GM21423 (cell line): ENCODE measurements around the gene SUSD6.

Source experiments
- ATAC-seq: cut with Tn5 transposase; IDR thresholded peaks from one replicate; pipeline ENCODE4 v1.9.1; 2021; ENCODE audit warnings: mild to moderate bottlenecking, moderate library complexity; ENCODE audit not compliant: unreplicated experiment

SUSD6 gene

DNA sequence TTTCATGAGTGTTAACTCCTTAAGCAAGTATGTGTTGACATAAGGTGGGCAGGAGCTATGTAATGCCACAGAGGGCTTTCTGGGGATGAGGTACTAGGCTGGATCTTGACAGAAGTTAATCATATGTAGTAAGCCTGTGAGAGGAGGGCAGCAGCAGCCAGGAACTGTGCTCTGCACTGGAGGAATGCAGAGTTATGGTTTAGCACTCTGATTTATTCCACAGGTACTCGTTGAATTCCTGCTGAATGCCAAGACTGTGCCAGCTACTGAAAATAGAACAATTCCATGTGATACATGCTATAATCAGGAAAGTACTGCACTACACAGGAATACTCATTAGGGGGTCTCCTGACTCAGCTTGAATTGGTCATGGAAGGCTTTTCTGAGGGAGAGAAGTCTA lies 58.7 kb downstream of the SUSD6 start:
- ATAC-seq, result no peak

DNA sequence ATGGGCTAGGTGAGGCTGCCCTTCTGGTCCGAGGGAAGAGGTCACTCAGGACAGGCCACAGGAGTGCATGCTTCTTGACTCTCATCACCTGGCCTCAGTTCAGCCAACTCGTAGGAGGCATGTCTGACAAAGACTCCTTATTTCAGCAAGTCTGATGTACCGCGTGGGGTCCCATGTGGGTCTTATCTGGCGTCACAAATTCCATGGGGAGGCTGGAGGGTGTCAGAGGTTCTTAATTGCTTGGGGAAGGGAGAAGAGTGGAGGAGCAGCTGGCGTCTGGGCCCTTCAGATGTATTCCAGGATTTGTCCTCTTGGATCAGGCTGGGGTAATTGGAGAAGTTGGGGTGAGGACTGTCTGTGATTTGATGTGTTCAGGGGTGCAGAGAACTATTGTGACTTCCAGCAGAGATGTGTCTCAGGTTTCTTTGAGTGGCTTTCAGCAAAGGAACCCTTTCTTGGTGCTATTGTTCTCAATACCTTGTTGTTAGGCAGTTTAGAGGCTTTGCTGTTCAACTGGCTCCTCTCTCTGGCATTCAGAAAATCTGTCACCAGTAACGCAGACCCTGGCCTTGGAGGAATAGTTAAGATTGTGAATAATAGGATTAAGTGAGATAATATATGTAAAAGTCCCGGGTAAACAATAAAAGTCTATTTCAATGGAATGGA lies 60.1 kb downstream of the SUSD6 start:
- ATAC-seq, result no peak

DNA sequence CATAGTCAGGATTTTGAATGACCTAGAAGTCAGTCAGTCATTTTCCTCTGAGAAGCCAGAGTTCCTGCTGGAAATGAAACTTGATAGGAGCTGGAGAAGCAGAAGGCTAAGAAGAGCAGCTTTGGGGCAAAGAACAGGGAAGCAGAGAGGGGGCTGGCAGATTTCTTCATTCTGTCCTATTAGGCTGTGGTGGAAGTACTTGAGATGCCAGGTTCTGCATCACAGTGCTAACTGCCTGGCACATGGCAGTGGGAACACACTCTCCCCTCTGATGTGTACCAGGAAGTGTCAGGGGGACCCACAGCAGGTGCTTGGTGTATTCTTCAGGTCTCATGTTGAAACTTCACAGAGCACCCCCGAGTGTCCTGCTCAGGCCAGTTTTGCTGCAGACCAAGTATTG lies 61.0 kb downstream of the SUSD6 start:
- no peak for ATAC-seq

DNA sequence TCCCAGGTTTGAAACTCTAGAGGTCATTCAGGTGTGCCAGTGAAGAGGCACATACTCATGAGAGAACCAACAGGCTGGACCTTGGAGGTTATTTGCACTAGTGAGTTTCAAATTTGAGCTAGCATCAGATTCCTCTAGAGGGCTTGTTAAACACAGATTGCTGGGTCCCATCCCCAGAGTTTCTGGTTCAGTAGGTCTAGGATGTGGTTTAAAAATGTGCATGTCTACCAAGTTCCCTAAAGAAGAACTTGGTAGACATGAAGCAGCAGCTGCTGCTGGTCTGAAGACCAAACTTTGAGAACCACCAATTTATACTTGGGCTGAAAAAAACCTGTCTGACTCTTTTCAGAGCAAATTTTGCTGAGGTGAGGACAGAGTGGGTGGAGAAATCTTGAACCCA lies 61.7 kb downstream of the SUSD6 start:
- peak; percentile 36 for ATAC-seq

DNA sequence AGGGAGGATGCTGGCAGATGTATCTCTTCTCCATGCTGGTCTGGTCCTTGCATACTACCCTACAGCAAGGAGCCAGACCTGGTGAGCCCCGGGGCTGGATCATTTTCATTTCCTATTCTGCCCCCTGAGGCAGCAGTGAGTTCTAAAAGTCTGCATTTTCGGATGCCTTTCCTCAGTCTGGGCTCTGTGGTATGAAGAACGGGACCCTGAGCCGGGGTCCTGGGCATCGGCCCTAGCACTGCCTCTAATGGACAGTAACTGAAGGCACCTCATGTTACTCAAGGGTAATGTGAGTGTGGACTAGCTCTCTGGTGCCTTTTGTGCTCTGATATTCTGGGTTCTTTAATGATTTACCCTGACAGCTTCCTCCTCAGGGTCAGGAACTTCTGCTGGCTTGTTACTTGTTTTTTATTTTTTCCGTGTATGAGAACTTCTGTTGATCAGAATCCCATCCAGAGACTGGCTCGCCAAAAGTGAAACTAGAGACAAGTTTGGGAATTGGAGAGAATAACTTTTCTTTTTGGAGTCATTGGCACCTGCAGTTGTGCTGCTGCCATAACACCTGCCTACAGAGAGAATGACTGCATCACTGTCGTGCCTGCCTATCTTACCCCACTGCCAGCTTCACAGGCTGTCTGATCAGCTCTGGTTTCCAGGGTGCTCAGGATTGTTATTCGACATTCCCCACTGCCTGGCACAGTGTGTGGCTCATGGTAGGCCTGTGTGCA lies 62.3 kb downstream of the SUSD6 start:
- peak; percentile 29 for ATAC-seq

DNA sequence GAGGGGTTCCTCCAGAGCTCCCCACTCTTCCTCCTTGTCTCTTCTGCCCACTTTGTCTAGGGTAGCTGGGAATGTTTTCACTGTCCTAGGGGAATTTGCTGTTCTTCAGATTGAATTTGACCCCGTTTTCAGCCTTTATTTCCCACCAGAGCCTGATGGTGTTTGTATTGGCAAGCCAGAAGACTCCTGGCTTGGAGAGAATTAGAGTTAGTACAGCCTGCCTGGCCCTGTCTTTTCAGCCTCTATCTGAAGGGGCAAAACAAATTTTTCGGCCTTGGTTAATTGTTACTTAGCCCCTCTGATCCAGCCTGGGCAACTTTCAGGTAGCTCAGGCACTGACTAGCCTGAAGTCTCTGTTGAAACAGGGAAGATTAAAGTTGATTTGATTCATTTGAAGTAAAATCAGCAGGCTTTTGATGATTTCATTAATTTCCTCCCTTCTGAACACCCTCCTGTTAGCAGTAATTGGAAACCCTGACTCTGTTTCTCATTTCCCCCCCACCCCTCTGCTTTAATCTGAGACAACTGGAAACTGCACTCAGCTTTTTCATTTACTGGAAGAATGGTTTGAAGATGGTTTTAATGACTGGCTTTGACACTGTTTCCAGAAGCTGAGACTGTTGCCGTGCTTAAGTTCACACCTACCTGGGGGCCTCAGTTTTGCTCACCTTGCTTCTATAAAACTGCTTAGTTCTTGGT lies 63.3 kb downstream of the SUSD6 start:
- ATAC-seq, result no peak

DNA sequence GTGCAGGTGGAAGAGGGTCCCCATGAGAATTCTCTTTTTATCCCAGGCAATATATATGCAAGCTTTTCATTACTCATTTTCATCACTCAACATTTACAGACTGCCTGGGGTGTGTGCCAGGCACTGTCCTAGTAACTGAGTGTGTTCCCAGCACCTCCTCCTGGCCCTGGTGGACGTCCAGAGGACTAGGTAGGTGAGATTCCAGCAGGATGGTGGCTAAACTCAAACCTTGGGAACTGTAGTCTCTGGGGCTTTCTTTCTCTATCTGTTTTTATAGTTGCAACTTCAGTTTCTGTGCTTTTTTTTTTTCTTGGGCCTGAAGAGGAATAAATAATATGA lies 63.8 kb downstream of the SUSD6 start:
- no peak for ATAC-seq

DNA sequence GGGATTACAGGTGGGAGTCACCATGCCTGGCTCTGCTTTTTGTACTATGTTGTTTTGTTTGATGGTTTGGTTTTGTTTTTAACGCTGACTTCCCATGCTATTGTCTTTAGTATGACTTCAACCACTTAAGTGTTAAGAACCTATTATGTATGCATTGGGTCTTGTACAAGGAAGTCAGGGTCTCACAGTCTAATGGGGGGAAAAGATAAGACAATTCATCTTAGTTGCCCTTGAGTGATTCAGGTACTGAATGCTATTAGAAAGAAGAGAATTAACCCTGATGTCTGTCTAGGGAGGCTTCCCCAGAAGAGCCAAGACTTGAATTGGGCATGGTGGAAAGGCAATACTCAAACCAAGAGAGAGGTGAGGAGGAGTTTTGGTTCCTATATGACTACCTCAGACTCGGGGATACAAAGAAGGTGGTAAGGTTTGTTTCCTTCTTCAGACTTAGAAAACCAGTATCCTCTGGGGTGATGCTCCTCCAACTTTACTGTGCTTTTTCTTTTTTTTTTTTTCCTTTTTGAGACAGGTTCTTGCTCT lies 64.6 kb downstream of the SUSD6 start:
- peak; percentile 58 for ATAC-seq

DNA sequence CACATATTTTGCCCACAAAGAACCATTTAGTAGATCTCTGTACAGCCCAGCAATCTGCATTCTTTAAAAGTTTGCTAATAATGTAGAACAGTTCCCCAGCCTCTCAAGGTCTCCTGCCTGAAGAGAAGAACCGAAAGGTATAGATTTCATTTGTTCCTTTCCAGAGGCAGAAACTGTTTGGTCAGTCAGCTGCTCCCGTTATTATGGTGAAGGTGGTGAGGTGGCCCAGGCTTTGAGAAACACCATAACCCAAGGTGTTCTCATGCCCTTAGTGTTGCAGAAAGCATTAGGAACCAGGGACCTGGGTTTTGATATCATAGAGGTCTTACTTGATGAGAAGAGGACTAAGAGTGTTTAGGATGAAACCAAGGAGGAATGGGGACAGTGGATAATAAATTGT lies 65.3 kb downstream of the SUSD6 start:
- ATAC-seq, result no peak

DNA sequence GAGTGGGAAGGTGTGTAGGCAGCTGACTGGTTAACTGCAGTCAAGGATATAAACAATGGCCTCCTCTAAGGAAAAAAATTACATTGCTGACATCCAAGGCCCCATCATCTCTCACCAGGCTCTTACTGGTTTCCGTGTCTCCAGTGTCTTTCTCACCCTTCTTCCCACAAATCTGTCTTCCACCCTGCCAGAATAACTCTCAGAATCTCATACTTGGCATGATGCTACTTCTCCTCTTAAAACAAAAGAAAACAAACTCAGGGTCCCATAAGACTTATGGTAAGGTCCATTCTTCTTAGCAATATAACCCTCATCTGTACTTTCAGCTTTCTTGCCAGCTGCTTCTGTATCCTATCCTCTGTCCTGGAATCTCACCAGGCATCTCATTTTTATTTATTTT lies 68.9 kb downstream of the SUSD6 start:
- no peak for ATAC-seq

DNA sequence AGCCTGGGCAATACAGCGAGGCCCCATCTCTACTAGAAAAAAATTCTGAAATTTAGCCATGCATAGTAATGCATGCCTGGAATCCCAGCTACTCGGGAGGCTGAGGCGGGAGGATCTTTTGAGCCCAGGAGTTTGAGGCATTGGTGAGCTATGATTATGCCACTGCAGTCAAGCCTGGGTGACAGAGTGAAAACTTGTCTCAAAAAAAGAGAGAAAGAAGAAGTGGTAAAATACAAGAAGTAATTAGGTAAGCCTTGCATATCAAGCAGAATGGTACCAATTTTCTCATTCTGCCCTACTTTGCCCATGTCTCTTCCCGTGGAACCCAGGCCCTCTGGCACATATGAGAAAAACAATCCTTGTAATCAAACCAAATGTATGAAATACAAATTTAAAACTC lies 70.7 kb downstream of the SUSD6 start:
- no peak for ATAC-seq

DNA sequence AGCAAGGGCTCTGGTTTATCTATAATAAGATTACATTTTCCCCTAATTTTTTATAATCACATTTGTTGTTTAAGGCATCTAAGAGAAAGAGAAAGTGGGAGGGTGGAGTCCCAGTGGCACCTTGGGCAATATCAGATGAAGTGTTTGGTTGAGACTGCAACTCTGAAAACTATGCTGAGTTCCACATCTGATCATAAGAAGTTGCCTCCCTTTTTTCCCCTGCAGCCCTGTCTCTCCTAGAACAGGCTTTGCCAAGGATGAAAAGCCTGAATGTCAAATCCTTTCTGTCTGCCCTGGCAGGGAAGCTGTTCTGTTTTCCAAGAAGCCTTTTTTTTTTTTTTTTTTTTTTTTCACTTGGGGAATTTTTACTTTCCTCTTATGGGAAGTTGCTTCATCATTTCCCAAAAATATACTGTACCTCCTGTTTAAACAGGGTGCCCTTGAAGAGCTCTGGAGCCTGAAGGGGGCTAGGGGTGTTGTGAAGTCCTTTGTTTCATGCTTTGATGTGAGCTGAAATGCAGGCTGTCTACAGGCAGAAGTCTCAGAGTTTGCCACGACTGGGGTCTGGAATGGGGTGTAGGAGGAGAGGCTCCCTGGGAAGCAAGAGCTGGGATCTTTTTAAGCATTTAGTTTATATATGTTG lies 71.3 kb downstream of the SUSD6 start:
- no peak for ATAC-seq

DNA sequence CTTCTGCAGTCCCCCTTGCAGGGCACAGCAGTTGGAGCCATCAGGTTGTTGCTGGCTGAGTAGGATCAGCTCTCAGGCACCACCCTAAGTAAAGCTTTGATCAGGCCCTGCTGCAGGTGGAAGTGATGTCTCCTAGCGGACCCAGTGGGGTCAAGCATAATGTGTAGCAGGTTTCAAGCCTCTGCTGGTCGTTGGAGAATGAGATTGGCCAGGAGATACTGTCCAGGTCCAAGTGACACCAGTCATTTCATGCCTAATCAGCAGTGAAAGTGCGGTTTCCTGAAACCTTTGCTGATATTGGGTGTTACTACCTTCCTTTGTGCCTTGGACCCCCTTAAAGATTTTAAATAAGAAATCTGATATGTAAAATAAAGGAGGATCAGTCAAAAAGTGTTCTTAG lies 72.6 kb downstream of the SUSD6 start:
- no peak for ATAC-seq

DNA sequence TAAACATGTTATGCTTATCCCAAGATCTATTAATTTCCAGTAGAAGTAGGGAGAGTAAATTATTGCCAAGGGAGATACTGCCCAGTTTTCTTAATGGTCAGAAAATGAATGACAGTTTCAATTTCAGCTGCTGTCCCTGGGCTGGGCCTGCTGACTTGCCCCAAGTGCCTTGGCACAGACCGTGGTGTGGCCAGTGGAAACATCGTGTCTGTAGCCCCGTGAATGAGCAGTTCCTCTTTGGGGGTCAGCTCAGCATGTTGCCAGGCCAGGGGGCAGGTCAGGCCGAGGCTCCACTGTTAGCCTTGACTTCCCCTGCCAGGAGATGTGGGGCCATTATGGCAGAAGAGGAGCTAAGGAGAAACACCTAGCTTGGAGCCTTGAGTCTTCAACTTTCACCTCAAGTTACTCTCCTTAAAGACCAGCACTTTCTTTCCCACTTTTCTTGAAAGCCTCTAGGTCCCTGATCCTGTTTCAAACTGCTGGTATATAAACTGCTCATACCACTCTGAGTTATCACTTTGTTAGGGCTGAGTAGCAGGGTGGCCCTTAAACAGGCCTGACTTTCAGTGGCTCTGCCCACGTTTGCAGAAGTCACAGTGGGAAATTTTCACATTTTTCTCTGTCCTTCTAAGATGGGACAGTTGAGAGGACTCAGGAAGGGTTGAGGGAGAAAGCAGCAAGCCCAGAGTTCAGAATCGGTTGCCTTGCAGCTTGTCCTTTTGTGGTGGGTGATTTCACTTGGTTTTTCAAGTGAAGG lies 73.2 kb downstream of the SUSD6 start:
- no peak for ATAC-seq

DNA sequence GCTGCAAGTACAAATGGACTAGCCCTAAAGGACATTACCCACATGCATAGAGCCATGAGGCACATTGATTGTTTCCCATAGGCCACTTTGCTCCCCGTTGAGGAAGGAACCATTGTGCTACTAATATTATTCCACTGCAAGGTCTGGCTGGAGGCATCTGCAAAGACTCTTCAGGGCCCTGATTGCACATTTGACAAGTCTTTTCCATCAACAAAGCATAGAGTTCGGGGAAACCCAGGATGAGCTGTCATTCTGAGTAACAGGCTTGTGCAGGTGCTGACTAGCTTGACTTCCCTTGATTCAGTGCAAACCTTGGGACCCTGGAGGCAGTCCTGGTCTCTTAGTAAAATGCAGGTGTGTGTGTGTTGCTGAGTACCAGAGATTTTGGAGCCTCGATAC lies 73.8 kb downstream of the SUSD6 start:
- no peak for ATAC-seq

DNA sequence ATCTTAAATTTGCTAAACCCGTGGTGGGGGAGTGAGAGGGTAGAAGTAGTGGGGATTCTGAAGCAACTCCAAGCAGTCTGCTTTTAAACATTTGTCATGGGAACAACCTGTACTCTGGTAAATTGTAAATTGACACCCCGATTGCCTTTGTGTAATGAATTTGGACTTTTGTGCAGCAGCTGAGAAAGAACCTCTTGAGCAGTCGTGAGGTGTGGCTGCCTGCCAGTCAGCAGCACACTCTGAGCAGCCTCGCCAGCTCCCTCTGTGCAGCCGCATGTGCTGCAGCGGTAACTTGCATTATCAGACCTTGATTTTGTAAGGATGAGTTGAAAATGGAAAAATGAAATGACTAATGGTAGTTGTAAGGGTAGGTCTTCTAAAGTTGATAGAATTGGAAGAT lies 74.3 kb downstream of the SUSD6 start:
- ATAC-seq, result no peak

DNA sequence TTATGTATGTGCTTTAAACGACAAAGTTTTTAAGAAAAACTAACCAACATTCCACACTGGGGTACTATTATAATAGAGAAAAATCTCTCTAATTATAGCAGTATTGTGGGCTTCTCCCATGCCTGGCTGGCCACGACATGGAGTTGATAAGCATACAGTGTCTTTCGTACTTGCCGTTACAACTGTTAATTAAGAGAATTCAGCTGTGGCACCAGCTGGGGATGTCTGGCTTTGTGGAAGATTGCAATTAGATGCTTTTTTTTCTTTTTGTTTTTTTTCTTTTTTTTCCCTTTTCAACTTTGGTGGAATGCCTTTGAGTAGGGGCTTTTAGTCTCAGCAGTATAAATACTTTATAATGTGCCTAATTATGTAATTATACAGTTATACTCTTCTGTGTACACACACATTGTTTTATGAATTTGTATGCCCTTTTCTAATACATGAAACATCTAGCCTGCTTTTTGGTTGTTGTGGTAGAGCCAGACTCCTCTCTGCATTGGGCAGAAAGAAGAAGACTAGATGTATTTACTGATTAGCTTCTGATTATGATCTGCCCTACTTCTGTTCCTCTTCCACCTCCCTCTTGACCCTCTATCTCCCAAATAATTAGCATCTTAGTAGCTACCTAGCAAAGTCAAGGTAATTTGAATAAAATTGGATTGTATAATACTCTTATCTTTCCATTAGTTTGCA lies 76.4 kb downstream of the SUSD6 start:
- ATAC-seq, result no peak

DNA sequence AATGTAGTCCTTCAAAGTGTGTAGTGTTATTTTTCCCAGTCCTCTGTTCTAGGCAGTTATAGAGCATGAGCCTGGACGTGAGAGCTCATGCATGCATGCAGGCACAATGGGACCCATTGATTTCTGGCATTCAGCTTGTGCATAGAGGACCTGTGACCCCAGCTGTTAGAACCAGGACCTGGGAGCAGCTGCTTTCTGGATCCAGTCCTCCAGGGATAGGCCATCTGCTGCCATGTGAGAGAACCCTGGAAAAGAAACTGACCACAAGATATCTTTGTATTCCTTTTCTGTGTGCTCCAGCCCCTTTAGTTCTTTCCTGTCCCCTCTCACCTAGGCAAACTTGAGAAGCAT lies 76.9 kb downstream of the SUSD6 start:
- ATAC-seq, result no peak

DNA sequence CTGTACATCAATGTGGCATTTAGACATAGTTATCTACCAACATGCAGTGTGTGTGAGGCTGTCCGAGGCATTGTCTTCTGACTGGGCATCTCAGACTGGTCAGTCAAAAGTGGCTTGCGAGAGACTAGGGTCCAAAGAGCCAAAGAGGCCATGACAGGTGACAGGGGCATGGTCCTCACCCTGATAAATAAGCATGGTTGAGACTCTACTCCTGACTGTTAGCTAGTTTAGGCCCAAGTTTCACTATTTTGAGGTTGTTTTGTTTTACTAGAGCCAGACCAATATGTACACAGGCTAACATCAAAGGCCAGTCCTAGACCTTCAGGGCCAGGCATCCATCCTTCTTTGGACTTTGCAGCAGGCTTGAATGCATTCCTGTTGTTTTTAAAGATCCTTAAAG lies 78.6 kb downstream of the SUSD6 start:
- ATAC-seq, result no peak

DNA sequence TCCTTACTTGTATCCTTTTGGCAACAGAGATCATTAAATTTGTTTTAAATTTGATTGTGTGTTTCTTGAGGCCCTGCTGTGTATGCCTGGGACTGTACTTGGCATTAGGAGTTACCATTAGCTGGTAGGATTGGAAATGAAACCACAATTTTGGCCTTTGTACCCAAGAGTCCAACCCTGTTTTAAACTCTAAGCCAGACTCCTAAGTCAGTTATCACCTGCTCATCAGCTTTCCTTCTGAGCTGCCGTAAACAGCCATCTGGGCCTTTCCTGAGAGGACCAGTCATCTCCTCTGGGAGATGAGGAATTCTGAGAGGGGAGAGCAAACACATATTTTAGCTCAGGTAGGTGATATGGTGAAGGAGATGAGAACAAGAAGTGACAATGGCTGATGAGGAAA lies 81.2 kb downstream of the SUSD6 start:
- ATAC-seq, result no peak
